Measurements from ENCODE around the gene ITGA5. TPM values are rescaled to one million over a fixed set of nuclear protein-coding genes. Genes with fewer than 3 reads are reported as not detected.

Gene ITGA5
- total and polyA plus RNA-seq, 9 of the 15 experiments (the other 6 are each of a cell fraction or from before 2014, with no cell fraction given) = 9.1 to 82.1 (median 47.4) TPM

- TF ChIP-seq BACH1 (tag; IDR thresholded peaks at IDR 0.05) (no peak), ETS1 (conservative IDR thresholded peaks at IDR 0.05; ENCODE audit: control insufficient read depth, low read depth, low read length) (0 out of 2 replicates have a peak, but pooled peaks have one; percentile 60), LEF1 (IDR thresholded peaks at IDR 0.05) (peak; percentile 42; the same call in 1 of the 2 replicates), EP300 (IDR thresholded peaks at IDR 0.05; ENCODE audit: low read length) (peak; percentile 62; the same call in 1 of the 2 replicates), MAFK (IDR thresholded peaks at IDR 0.05; ENCODE audit: low read length) (no peak), ZFP36 (IDR thresholded peaks at IDR 0.05; ENCODE audit: low read depth, low read length, partially characterized antibody) (peak; percentile 6), NR0B1 (IDR thresholded peaks at IDR 0.05; ENCODE audit: partially characterized antibody) (no peak), TSC22D4 (tag; IDR thresholded peaks at IDR 0.05) (no peak), CBX2 (IDR thresholded peaks at IDR 0.05; ENCODE audit: insufficient read depth, low read length, poor library complexity, severe bottlenecking) (no peak), RUNX1 (IDR thresholded peaks at IDR 0.05; ENCODE audit: low read depth) (no peak), KLF1 (tag; IDR thresholded peaks at IDR 0.05) (no peak), GABPB1 (CRISPR knock-in tag; IDR thresholded peaks at IDR 0.05) (no peak), HNRNPH1 (optimal IDR thresholded peaks at IDR 0.05; ENCODE audit: low read depth, low read length) (no peak), ZNF707 (CRISPR knock-in tag; conservative IDR thresholded peaks at IDR 0.05) (no peak), SLC30A9 (CRISPR knock-in tag; IDR thresholded peaks at IDR 0.05) (no peak), KLF10 (CRISPR knock-in tag; IDR thresholded peaks at IDR 0.05) (no peak), PRMT5 (CRISPR knock-in tag; IDR thresholded peaks at IDR 0.05) (no peak), GTF2A2 (tag; IDR thresholded peaks at IDR 0.05) (no peak), TAF15 (IDR thresholded peaks at IDR 0.05; ENCODE audit: low read depth, low read length) (no peak), CCNT2 (IDR thresholded peaks at IDR 0.05; ENCODE audit: borderline replicate concordance, extremely low read depth, insufficient read length, low read depth, low read length) (no peak), MED1 (CRISPR knock-in tag; IDR thresholded peaks at IDR 0.05; ENCODE audit: borderline replicate concordance) (no peak), ATF3 (IDR thresholded peaks at IDR 0.05) (0 out of 2 replicates have a peak, but pooled peaks have one; percentile 21), ATF3 (CRISPR knock-in tag; conservative IDR thresholded peaks at IDR 0.05) (no peak), ZNF639 (CRISPR knock-in tag; conservative IDR thresholded peaks at IDR 0.05 in 1 of 2, IDR thresholded peaks at IDR 0.05 in 1 of 2) (no peak), CXXC5 (CRISPR knock-in tag; IDR thresholded peaks at IDR 0.05) (peak; percentile 68), HOXB6 (CRISPR knock-in tag; IDR thresholded peaks at IDR 0.05; ENCODE audit: borderline replicate concordance) (no peak)
Observed at GRCh38 chr12:54352022-54352531, 67.0 kb downstream of the ITGA5 start (continued).
